Activated gamma-delta T cell treated with anti-CD3 and anti-CD28 coated beads, Interleukin-2, amount 50 U/mL, for 16 hours (primary cell): ENCODE results near the gene ARHGAP36.

Experiments used
- DNase-seq: peaks from one replicate; pipeline ENCODE4 v3.0.0-alpha.2; 2020; ENCODE audit warnings: low read depth

The ARHGAP36 gene

GRCh38 chrX:131058136-131058868, at the start of gene ARHGAP36:
ARHGAP36 (plus strand) TSS chrX:131058346; CDS start chrX:131081666, 23,320 bp downstream.
- DNase-seq, result no peak

GRCh38 chrX:131010186-131010585, 48.0 kb upstream of the ARHGAP36 start:
- DNase-seq, result no peak

- DNase-seq, result no peak
Measured at GRCh38 chrX:131025336-131025735, 32.8 kb upstream of the ARHGAP36 start.

GRCh38 chrX:131032354-131033230, 25.6 kb upstream of the ARHGAP36 start:
- no peak for DNase-seq

- no peak for DNase-seq
Measured at GRCh38 chrX:131034063-131034462, 24.1 kb upstream of the ARHGAP36 start.

- no peak for DNase-seq
Measured at GRCh38 chrX:131040781-131041180, 17.4 kb upstream of the ARHGAP36 start.

- no peak for DNase-seq
Measured at GRCh38 chrX:131041667-131042066, 16.5 kb upstream of the ARHGAP36 start.

GRCh38 chrX:131045726-131046125, 12.4 kb upstream of the ARHGAP36 start:
- no peak for DNase-seq

GRCh38 chrX:131046596-131046995, 11.6 kb upstream of the ARHGAP36 start:
- DNase-seq, result no peak

GRCh38 chrX:131047180-131047579, 11.0 kb upstream of the ARHGAP36 start:
- DNase-seq, result no peak

GRCh38 chrX:131053076-131053475, 5.1 kb upstream of the ARHGAP36 start:
- no peak for DNase-seq

- no peak for DNase-seq
Measured at GRCh38 chrX:131054906-131055305, 3.2 kb upstream of the ARHGAP36 start.

- no peak for DNase-seq
Measured at GRCh38 chrX:131057706-131058105, 440 bp upstream of the ARHGAP36 start.

GRCh38 chrX:131059246-131059645, 1.1 kb downstream of the ARHGAP36 start:
- no peak for DNase-seq

- DNase-seq, result no peak
Measured at GRCh38 chrX:131060147-131060546, 2.0 kb downstream of the ARHGAP36 start.

- no peak for DNase-seq
Measured at GRCh38 chrX:131061306-131061705, 3.2 kb downstream of the ARHGAP36 start.

- DNase-seq, result no peak
Measured at GRCh38 chrX:131063613-131064012, 5.5 kb downstream of the ARHGAP36 start.

- DNase-seq, result no peak
Measured at GRCh38 chrX:131066237-131066636, 8.1 kb downstream of the ARHGAP36 start.

- no peak for DNase-seq
Measured at GRCh38 chrX:131067216-131067615, 9.1 kb downstream of the ARHGAP36 start.

- no peak for DNase-seq
Measured at GRCh38 chrX:131067846-131068745, 9.9 kb downstream of the ARHGAP36 start.

- no peak for DNase-seq
Measured at GRCh38 chrX:131068945-131069719, 11.0 kb downstream of the ARHGAP36 start.
